Stimulated activated CD8-positive, alpha-beta memory T cell treated with anti-CD3 and anti-CD28 coated beads, Interleukin-15, amount 100 ng/mL, for 1 hour (primary cell): ENCODE results near the gene EPB41L5.
"Not testable (repeated sequence)": the region's sequence is repeated elsewhere in the genome, so short reads cannot be mapped to it uniquely, and the experiment has no call there.

Source experiments
- DNase-seq: peaks from one replicate; pipeline ENCODE4 v3.0.0-alpha.2; 2020; ENCODE audit warnings: low read depth

EPB41L5 gene

GRCh38 chr2:120029672-120030640 lies 17.1 kb downstream of the EPB41L5 start:
- DNase-seq = no peak

- no peak for DNase-seq
Observed at GRCh38 chr2:120032297-120032696, 19.4 kb downstream of the EPB41L5 start.

DNA sequence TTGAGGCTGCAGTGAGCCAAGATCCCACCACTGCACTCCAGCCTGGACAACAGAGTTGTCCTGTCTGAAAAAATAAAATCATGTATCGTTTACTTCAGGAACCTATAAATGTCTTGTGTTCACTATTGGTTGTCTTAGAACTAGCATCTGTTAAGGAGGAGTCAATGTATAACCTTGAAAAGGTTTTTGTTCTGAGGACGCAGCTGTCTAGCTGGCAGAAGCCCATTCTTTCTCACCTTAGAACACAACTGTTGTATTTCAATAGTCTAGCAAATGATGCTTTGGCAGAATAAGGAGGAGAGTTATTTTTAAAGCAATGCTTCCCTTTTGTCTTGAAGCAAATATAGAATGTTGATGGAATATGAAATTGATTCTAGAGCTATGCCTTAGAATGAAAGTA lies 21.1 kb downstream of the EPB41L5 start:
- no peak for DNase-seq

DNA sequence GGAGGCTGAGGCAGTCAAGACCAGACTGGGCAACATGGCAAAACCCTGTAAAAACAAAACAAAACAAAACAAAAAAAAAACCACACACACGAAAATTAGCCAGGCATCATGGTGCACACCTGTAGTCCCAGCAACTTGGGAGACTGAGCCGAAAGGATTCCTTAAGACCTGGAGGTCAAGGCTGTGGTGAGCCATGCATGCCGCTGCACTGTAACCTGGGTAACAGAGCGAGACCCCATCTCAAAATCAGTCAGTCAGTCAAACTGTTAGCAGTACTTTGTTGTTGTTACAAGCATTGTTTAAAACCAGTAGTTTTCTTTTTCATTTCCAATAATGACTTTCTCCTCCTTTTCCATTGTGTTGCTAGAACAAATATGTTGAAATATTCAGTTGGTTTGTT lies 21.7 kb downstream of the EPB41L5 start:
- DNase-seq = no peak

DNA sequence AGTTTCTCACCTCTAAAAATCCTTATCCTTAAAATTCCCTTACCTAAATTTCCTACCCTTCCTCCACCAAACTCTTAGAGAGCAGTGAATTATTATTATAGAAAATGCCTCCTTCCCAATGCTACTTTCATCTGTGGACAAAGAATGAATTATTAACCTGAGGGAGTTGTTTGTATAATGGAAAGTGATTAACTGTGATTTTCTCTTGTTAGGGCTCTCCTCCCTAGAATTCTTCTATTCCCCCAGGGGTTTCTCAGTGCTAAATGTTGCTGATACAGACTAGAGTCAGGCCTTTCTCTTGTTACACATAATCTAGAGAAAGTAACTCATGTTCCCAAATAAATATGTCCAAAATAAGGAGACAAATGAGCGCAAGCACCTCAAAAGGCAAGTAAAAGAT lies 23.3 kb downstream of the EPB41L5 start:
- DNase-seq = no peak

- DNase-seq = no peak
Observed at GRCh38 chr2:120037995-120038541, 25.2 kb downstream of the EPB41L5 start.

GRCh38 chr2:120042359-120042758 lies 29.5 kb downstream of the EPB41L5 start:
- no peak for DNase-seq

- no peak for DNase-seq
Observed at GRCh38 chr2:120044336-120044735, 31.5 kb downstream of the EPB41L5 start.

- DNase-seq = not testable (repeated sequence)
Observed at GRCh38 chr2:120045775-120046174, 32.9 kb downstream of the EPB41L5 start.

DNA sequence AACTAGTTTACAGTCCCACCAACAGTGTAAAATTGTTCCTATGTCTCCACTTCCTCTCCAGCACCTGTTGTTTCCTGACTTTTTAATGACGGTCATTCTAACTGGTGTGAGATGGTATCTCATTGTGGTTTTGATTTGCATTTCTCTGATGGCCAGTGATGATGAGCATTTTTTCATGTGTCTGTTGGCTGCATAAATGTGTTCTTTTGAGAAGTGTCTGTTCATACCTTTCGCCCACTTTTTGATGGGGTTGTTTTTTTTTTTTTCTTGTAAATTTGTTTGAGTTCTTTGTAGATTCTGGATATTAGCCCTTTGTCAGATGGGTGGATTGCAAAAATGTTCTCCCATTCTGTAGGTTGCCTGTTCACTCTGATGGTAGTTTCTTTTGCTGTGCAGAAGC lies 33.4 kb downstream of the EPB41L5 start:
- not testable (repeated sequence) for DNase-seq

DNA sequence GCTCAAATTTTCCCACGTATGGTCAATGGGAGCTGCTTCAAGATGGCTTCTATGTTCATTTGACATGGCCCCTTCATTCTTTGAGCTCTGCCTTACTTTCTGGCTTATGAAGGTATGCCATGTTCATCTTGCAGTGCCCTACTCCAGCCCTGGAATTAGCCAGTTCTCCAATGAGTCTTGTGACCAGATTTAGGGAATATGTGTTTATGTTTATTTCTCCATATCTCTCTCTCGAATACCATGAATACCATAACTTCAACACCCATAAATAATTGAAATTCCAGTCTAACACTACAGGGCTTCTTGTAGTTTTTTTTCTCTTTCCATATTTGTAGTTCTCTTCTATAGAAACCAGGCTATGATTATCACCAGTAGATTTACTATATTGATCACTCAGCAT lies 39.7 kb downstream of the EPB41L5 start:
- DNase-seq = no peak

GRCh38 chr2:120053891-120054290 lies 41.0 kb downstream of the EPB41L5 start:
- no peak for DNase-seq

DNA sequence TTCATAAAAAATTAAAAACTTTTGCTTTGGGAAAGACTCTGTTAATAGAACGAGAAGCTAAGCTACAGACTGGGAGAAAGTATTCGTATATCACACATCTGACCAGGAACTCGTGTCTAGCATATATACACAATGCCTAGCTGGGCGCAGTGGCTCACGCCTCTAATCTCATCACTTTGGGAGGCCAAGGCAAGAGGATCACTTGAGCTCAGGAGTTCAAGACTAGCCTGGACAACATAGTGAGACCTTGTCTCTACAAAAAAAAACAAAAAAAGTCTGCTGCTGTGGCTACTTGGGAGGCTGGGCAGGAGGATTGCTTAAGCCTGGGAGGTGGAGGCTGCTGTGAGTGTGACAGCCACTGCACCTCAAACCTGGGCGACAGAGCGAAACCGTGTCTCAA lies 46.6 kb downstream of the EPB41L5 start:
- DNase-seq = no peak

DNA sequence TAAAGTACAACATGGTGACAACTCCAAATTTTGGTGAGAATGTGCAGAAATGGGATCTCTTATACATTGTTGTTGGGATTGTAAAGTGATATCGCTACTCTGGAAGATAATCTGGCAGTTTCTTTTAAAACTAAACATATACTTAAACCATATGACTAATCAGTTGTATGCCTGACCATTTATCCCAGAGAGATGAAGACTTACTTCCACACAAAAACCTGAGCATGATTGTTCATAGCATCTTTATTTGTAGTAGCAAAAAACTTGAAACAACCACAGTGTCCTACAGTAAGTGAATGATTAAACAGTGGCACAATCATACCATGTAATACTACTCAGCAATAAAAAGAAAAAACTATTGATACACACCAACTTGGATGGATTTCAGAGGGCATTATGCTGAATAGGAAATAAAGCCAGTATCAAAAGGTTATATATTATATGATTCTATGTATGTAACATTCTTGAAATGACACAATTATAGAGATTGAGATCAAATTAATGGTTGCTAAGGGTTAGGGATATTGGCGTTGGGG lies 47.3 kb downstream of the EPB41L5 start:
- DNase-seq = no peak

- no peak for DNase-seq
Observed at GRCh38 chr2:120064664-120065063, 51.8 kb downstream of the EPB41L5 start.

DNA sequence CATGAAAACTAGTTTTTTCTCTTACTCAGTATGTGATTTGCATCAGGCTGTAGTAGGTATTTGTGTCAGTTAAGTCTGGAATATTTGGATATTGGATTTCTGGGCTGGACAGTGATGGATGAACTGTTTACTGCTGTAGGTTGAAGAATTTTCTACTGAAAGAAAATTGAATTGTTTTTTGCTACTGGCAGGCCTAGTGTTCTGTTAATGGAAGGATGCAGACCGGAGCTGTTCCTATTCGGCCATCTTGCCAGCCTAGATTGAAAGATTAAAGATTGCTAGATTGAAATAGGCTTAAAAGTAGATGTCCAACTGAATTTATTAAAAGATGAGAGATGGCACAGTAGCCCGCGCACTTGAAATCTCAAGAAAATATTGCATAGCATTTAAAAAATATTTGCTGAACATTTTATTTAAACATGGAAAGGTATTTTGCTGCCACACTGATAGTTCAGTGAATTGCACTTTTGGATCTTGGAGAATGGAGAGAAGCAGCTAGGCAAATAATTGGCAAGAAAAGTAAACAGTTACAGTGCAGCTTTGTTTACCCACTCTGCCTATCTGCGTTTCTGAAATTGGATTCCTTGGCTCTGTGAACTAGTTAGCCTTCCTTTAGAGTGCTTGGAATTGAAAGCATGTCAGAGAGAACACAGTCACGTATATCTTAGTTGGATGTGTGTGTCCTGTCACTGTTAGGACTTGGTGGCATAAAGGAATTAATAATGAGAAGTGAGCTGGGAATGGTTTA lies 54.1 kb downstream of the EPB41L5 start:
- no peak for DNase-seq

GRCh38 chr2:120068040-120068658 lies 55.3 kb downstream of the EPB41L5 start:
- not testable (repeated sequence) for DNase-seq

DNA sequence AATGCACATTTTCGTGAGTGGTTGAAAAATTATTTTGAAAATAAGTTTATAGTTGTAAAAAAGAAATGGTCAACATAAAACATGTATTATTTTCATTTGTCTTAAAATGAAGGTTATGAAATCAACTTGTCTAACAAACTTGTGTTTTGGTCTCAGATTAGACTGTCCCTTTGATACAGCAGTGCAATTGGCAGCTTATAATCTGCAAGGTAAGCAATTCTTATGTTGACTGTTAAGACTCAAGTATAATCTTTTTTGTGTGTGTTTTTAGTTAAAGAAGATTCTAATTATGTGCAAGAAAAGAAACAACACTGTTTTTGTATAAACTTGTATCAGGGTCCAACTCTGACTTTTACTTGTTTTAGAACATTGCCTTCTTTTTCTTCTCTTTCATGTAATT lies 62.7 kb downstream of the EPB41L5 start:
- DNase-seq = no peak

GRCh38 chr2:120077896-120078295 lies 65.0 kb downstream of the EPB41L5 start:
- DNase-seq = no peak

DNA sequence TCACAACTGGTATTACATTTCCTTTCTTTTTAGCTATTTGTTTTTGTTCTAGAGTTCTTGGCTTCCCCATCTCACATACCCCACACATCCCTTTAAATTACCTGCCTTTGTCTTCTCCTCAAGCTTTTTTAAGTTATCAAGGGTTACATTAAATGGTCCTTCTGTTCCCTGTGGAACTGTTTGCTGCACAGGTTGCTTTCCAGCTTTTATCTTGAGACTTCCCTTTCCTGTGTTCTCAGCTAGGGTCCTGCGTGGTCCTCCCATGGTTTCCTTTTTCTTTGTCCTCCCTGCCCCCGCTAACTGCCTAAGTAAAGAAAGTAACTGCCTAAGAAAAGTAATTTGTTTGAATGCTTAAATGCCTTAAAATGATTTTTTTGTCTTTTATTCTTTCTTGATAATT lies 66.8 kb downstream of the EPB41L5 start:
- DNase-seq = no peak

- DNase-seq = no peak
Observed at GRCh38 chr2:120091436-120091835, 78.6 kb downstream of the EPB41L5 start.

DNA sequence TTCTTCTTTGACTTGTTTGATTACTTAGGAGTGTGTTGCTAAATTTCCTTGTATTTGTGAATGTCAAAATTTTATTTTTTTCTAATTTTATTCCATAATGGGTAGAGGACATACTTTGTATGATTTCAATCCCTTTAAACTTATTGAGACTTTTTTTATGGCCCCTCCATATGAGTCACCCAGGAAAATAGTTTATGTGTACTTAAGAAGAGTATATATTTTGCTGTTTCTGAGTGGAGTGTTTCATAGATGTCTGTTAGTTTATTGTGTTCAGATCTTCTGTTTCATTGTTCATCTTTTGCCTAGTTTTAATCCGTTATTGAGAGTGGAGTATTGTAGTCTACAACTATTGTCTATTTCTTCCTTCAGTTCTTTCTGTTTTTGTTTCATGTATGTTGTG lies 81.9 kb downstream of the EPB41L5 start:
- DNase-seq = no peak
